ENCODE measurements around the gene OSBPL6. TPM values are rescaled to one million over a fixed set of nuclear protein-coding genes. Genes with fewer than 3 reads are reported as not detected.

Gene OSBPL6
- total and polyA plus RNA-seq, 2 donors (not counting 1 experiment from before 2014, with no cell fraction given), result 0.06 TPM; not detected in 1

GRCh38 chr2:178383718-178384117 lies 189.4 kb downstream of the OSBPL6 start:
- ATAC-seq (ENCODE audit: low read depth), result no peak
- WGBS (ENCODE audit: insufficient coverage), result no CpG with 5 or more reads among the region's 5 CpGs

GRCh38 chr2:178385595-178386148 lies 191.4 kb downstream of the OSBPL6 start:
- no peak overlapping the region for H3K4me2 ChIP-seq (replicated peaks; ENCODE audit: low read depth, low read length, poor library complexity, severe bottlenecking)
- H3K27me3 ChIP-seq (replicated peaks in 1 of 4; ENCODE audit: control extremely low read depth in 1 of 4, control insufficient read depth in 3 of 4, insufficient read depth in 4 of 4, low read length in 3 of 4), result no peaks in the 10 kb centered on the region
- H3K27ac ChIP-seq (ENCODE audit: low read length in 2 of 2), result no peak overlapping the region
- no peaks in the 10 kb centered on the region for H3K36me3 ChIP-seq (replicated peaks in 1 of 2; ENCODE audit: control extremely low read depth in 1 of 2, control insufficient read depth in 1 of 2, extremely low read depth in 1 of 2, insufficient read depth in 2 of 2, low read length in 1 of 2)
- Mint-ChIP-seq H3K27ac (no peak overlapping the region), H3K4me3 (no peak overlapping the region), H3K9me3 (ENCODE audit: insufficient read depth) (no peaks in the 10 kb centered on the region), H3K27me3 (peaks cover 3% of the 10 kb centered on the region), H3K4me1 (no peaks in the 10 kb centered on the region)
- WGBS (ENCODE audit: insufficient coverage), result no CpG with 5 or more reads among the region's 4 CpGs
- no peak overlapping the region for H3K9ac ChIP-seq (ENCODE audit: low read length)
- ATAC-seq (ENCODE audit: low read depth), result no peak
- ChIA-PET POLR2A (no interaction called here), CTCF (interaction anchor here (1.1 kb wide), 1 partner anchor 9 kb away, joined by 4 read pairs; no protein-coding TSS in a partner anchor)
- H3K79me2 ChIP-seq (ENCODE audit: control insufficient read depth, insufficient read depth, low read length), result no peaks in the 10 kb centered on the region
- H2AFZ ChIP-seq (ENCODE audit: insufficient read depth, low read depth, low read length, poor library complexity, severe bottlenecking), result no peak overlapping the region
- no peak for DNase-seq
- no peaks in the 10 kb centered on the region for H4K20me1 ChIP-seq (ENCODE audit: control insufficient read depth, insufficient read depth, low read length, poor library complexity, severe bottlenecking)
- H3K9me3 ChIP-seq (ENCODE audit: control extremely low read depth in 1 of 3, control insufficient read depth in 2 of 3, insufficient read depth in 1 of 3, low read length in 2 of 3), result no peaks in the 10 kb centered on the region
- TF ChIP-seq CTCF (IDR thresholded peaks at IDR 0.05) (no peak), EZH2 (IDR thresholded peaks at IDR 0.05; ENCODE audit: borderline replicate concordance, insufficient read depth, low read depth, low read length, poor library complexity, severe bottlenecking) (no peak)
- no peak overlapping the region for H3K4me3 ChIP-seq (ENCODE audit: control extremely low read depth in 1 of 5, extremely low read depth in 1 of 5, insufficient read depth in 1 of 5, low read depth in 2 of 5, low read length in 4 of 5)
- intact Hi-C loops (cut with micrococcal nuclease), result no loop called here
- no peaks in the 10 kb centered on the region for H3K4me1 ChIP-seq (ENCODE audit: control insufficient read depth in 2 of 2, insufficient read depth in 2 of 2, low read length in 2 of 2)

More at GRCh38 chr2:178383718-178384117, 189.4 kb downstream of the OSBPL6 start:
- Histone ChIP-seq H3K4me3 (ENCODE audit: control extremely low read depth in 1 of 5, extremely low read depth in 1 of 5, insufficient read depth in 1 of 5, low read depth in 2 of 5, low read length in 4 of 5) (no peak overlapping the region), H3K36me3 (replicated peaks in 1 of 2; ENCODE audit: control extremely low read depth in 1 of 2, control insufficient read depth in 1 of 2, extremely low read depth in 1 of 2, insufficient read depth in 2 of 2, low read length in 1 of 2) (no peaks in the 10 kb centered on the region), H4K20me1 (ENCODE audit: control insufficient read depth, insufficient read depth, low read length, poor library complexity, severe bottlenecking) (no peaks in the 10 kb centered on the region), H3K9ac (ENCODE audit: low read length) (no peak overlapping the region), H2AFZ (ENCODE audit: insufficient read depth, low read depth, low read length, poor library complexity, severe bottlenecking) (no peak overlapping the region), H3K4me1 (ENCODE audit: control insufficient read depth in 2 of 2, insufficient read depth in 2 of 2, low read length in 2 of 2) (no peaks in the 10 kb centered on the region), H3K79me2 (ENCODE audit: control insufficient read depth, insufficient read depth, low read length) (no peaks in the 10 kb centered on the region), H3K27ac (ENCODE audit: low read length in 2 of 2) (no peak overlapping the region), H3K4me2 (replicated peaks; ENCODE audit: low read depth, low read length, poor library complexity, severe bottlenecking) (no peak overlapping the region), H3K9me3 (ENCODE audit: control extremely low read depth in 1 of 3, control insufficient read depth in 2 of 3, insufficient read depth in 1 of 3, low read length in 2 of 3) (no peaks in the 10 kb centered on the region), H3K27me3 (replicated peaks in 1 of 4; ENCODE audit: control extremely low read depth in 1 of 4, control insufficient read depth in 3 of 4, insufficient read depth in 4 of 4, low read length in 3 of 4) (no peaks in the 10 kb centered on the region)
- CTCF ChIA-PET, result no interaction called here
- POLR2A ChIA-PET, result no interaction called here
- H3K4me1 Mint-ChIP-seq, result no peaks in the 10 kb centered on the region
- H3K27me3 Mint-ChIP-seq, result peaks cover 8% of the 10 kb centered on the region
- no peak overlapping the region for H3K4me3 Mint-ChIP-seq
- no peaks in the 10 kb centered on the region for H3K9me3 Mint-ChIP-seq (ENCODE audit: insufficient read depth)
- H3K27ac Mint-ChIP-seq, result no peak overlapping the region
- DNase-seq, result no peak
- TF ChIP-seq EZH2 (IDR thresholded peaks at IDR 0.05; ENCODE audit: borderline replicate concordance, insufficient read depth, low read depth, low read length, poor library complexity, severe bottlenecking), result no peak
- no peak for TF ChIP-seq CTCF (IDR thresholded peaks at IDR 0.05)
- intact Hi-C loops (cut with micrococcal nuclease), result no loop called here
